GM21786 (cell line): ENCODE results near the gene OSBPL2.

Experiments used
- ATAC-seq: cut with Tn5 transposase; IDR thresholded peaks from one replicate; pipeline ENCODE4 v1.9.1; 2021; ENCODE audit not compliant: unreplicated experiment

OSBPL2 gene

GRCh38 chr20:62297449-62298227 lies 59.3 kb downstream of the OSBPL2 start:
- ATAC-seq: no peak

GRCh38 chr20:62298577-62299249 lies 60.4 kb downstream of the OSBPL2 start:
- no peak for ATAC-seq

GRCh38 chr20:62299666-62300236 lies 61.4 kb downstream of the OSBPL2 start:
- ATAC-seq: no peak

- ATAC-seq: no peak
These were observed 62.0 kb downstream of the OSBPL2 start for GRCh38 chr20:62300319-62300718.

- no peak for ATAC-seq
These were observed 62.9 kb downstream of the OSBPL2 start for GRCh38 chr20:62301111-62301668.

GRCh38 chr20:62301773-62302340 lies 63.5 kb downstream of the OSBPL2 start:
- ATAC-seq: peak; percentile 48

- ATAC-seq: peak; percentile 79
These were observed 64.2 kb downstream of the OSBPL2 start, which contains the start of gene ADRM1 for GRCh38 chr20:62302341-62303061. TSS of gene ADRM1 (plus strand) at chr20:62302997. CDS start at chr20:62303569, 572 bp downstream.

GRCh38 chr20:62303062-62303339 lies 64.7 kb downstream of the OSBPL2 start:
- no peak for ATAC-seq

- ATAC-seq: no peak
These were observed 65.3 kb downstream of the OSBPL2 start for GRCh38 chr20:62303340-62304226.

GRCh38 chr20:62304331-62305148 lies 66.2 kb downstream of the OSBPL2 start:
- no peak for ATAC-seq

GRCh38 chr20:62305149-62305764 lies 66.9 kb downstream of the OSBPL2 start:
- ATAC-seq: no peak

GRCh38 chr20:62305765-62306413 lies 67.6 kb downstream of the OSBPL2 start:
- ATAC-seq: no peak

- no peak for ATAC-seq
These were observed 68.3 kb downstream of the OSBPL2 start for GRCh38 chr20:62306414-62307187.

- no peak for ATAC-seq
These were observed 69.1 kb downstream of the OSBPL2 start for GRCh38 chr20:62307226-62308101.

GRCh38 chr20:62308102-62308822 lies 69.9 kb downstream of the OSBPL2 start:
- no peak for ATAC-seq
